Measurements from ENCODE around the gene PEX11A.

GRCh38 chr15:89677381-89677780 lies 13.2 kb downstream of the PEX11A start:
- TF ChIP-seq CTCF (IDR thresholded peaks at IDR 0.05) = no peak
- TF ChIP-seq POLR2A (IDR thresholded peaks at IDR 0.05) = no peak

All from Peyer's patch (tissue), 4 donors.